Keratinocyte (primary cell): Measurements from ENCODE around the gene CFC1.
"Not testable (repeated sequence)": the region's sequence is repeated elsewhere in the genome, so short reads cannot be mapped to it uniquely, and the experiment has no call there.

Source experiments
- CTCF ChIP-seq, 3 experiments: IDR thresholded peaks in 1 of 3; conservative IDR thresholded peaks in 1 of 3; optimal IDR thresholded peaks in 1 of 3; 2 replicates in 2 of 3; 3 replicates in 1 of 3; pipeline versions ENCODE3 to v1.5.1; 2011; ENCODE audit warnings: low read length in 3 of 3, mild to moderate bottlenecking in 3 of 3, moderate library complexity in 2 of 3, control low read depth in 1 of 3, inconsistent platforms in 1 of 3; ENCODE audit not compliant: insufficient read depth in 2 of 3; ENCODE audit errors: extremely low read depth in 1 of 3
- EZH2 ChIP-seq: IDR thresholded peaks from one replicate; pipeline ENCODE4 v1.6.1; 2012; ENCODE audit warnings: inconsistent platforms, mild to moderate bottlenecking, low read length, moderate library complexity

DNA sequence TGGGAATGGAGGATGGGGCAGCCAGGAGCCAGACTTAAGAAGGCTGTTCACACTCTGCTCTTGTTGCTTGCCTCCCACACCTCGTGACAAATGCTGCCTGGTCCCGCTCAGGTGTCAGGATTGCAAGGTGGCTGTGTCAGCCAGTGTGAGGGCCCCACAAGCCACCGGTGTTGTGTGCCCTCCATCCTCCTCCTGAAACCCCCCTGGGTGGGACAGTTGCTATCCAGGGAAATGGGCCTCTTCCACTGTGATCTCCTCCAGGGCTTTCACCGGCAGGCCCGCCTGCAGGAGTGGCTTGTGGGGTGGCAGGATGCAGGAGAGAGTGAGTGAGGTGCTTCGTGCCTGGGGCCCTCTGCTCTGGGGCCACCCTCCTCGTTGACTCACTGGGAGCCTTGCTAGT is 16.4 kb downstream of the CFC1 start:
- not testable (repeated sequence) for TF ChIP-seq CTCF (optimal IDR thresholded peaks at IDR 0.05 in 1 of 3, IDR thresholded peaks at IDR 0.05 in 1 of 3, conservative IDR thresholded peaks at IDR 0.05 in 1 of 3; ENCODE audit: extremely low read depth in 1 of 3, insufficient read depth in 2 of 3, low read length in 3 of 3); EZH2
